Smooth muscle cell (in vitro differentiated cells): ENCODE results near the gene FBN1. TPM values are rescaled to one million over a fixed set of nuclear protein-coding genes. Genes with fewer than 3 reads are reported as not detected.

Experiments used
- DNase-seq: peaks from one replicate; lab custom pipeline; 2025; ENCODE audit not compliant: unreplicated experiment; lab: John Stamatoyannopoulos, UW
- H2AFZ ChIP-seq: fragments of 200-600 bp; sonication (generic); 2 replicates; pipeline ENCODE4 v1.6.0; 2016; ENCODE audit warnings: antibody characterized with exemption, low read depth, mild to moderate bottlenecking
- H3F3A ChIP-seq: fragments of 200-600 bp; sonication (generic); 2 replicates; pipeline ENCODE4 v1.6.0; 2017; ENCODE audit warnings: antibody characterized with exemption, low read depth
- H3K27ac ChIP-seq: fragments of 200-600 bp; sonication (generic); 2 replicates; pipeline ENCODE4 v1.5.1; 2016; ENCODE audit warnings: low read depth, mild to moderate bottlenecking
- H3K27me3 ChIP-seq: fragments of 200-600 bp; sonication (generic); 2 replicates; pipeline ENCODE4 v1.6.1; 2016; ENCODE audit warnings: low read depth, mild to moderate bottlenecking
- H3K36me3 ChIP-seq: fragments of 200-600 bp; sonication (generic); 2 replicates; pipeline ENCODE4 v1.5.1; 2016; ENCODE audit warnings: low read depth
- H3K4me1 ChIP-seq: fragments of 200-600 bp; sonication (generic); 2 replicates; pipeline ENCODE4 v1.5.1; 2016; ENCODE audit warnings: low read depth
- H3K4me2 ChIP-seq: fragments of 200-600 bp; sonication (generic); 2 replicates; pipeline ENCODE4 v1.6.0; 2016; ENCODE audit warnings: mild to moderate bottlenecking
- H3K4me3 ChIP-seq: fragments of 200-600 bp; sonication (generic); 2 replicates; pipeline ENCODE4 v1.5.1; 2016; ENCODE audit warnings: mild to moderate bottlenecking
- H3K79me2 ChIP-seq: fragments of 200-600 bp; sonication (generic); 2 replicates; pipeline ENCODE4 v1.6.0; 2016; ENCODE audit warnings: low read depth, mild to moderate bottlenecking
- H3K9ac ChIP-seq: fragments of 200-600 bp; sonication (generic); 2 replicates; pipeline ENCODE4 v1.6.0; 2016; ENCODE audit warnings: low read depth
- H3K9me3 ChIP-seq: fragments of 200-600 bp; sonication (generic); replicated peaks from 2 replicates; pipeline ENCODE4 v1.5.1; 2016; ENCODE audit warnings: low read depth
- H4K20me1 ChIP-seq: fragments of 200-600 bp; sonication (generic); 2 replicates; pipeline ENCODE4 v1.6.0; 2016; ENCODE audit warnings: low read depth
- CTCF ChIP-seq: fragments of 200-600 bp; sonication (generic); IDR thresholded peaks from 2 replicates; pipeline ENCODE4 v1.5.1; 2017; ENCODE audit warnings: borderline replicate concordance, mild to moderate bottlenecking, antibody characterized with exemption; ENCODE audit not compliant: insufficient read depth, poor library complexity, severe bottlenecking
- WGBS: methylation state at CpG from one replicate; pipeline ENCODE4 v1.1.7; 2016; ENCODE audit warnings: low lambda C conversion rate; 5-methylcytosine and 5-hydroxymethylcytosine counted together
- polyA plus RNA-seq: library from polyadenylated mRNA; unstranded; fragments of >200 nt; fragmentation: Nextera tagmentation; extraction: Ambion mirVana; gene quantifications from 2 replicates; pipeline ENCODE4 v1.2.1, GENCODE V29; 2016
- total RNA-seq: library from RNA; depleted of rRNA; stranded (reverse); fragments of >200 nt; gene quantifications from 2 replicates; pipeline ENCODE4 v1.2.3, GENCODE V29; 2014

The FBN1 gene
- total and polyA plus RNA-seq, 2 experiments from 2014 or later = 137 to 330 TPM

GRCh38 chr15:48370460-48370859 is 275.0 kb downstream of the FBN1 start:
- no peaks in the 10 kb centered on the region for H3K4me1 ChIP-seq
- H2AFZ ChIP-seq = no peak overlapping the region
- no peak for TF ChIP-seq CTCF
- H3K27me3 ChIP-seq = no peaks in the 10 kb centered on the region
- no peak for DNase-seq
- no peak overlapping the region for H3K4me2 ChIP-seq
- H3K9ac ChIP-seq = no peak overlapping the region
- H3K9me3 ChIP-seq = no peaks in the 10 kb centered on the region
- no peak overlapping the region for H3K27ac ChIP-seq
- H3F3A ChIP-seq = no peaks in the 10 kb centered on the region
- H4K20me1 ChIP-seq = no peaks in the 10 kb centered on the region
- H3K36me3 ChIP-seq = no peaks in the 10 kb centered on the region
- no peak overlapping the region for H3K4me3 ChIP-seq
- no peaks in the 10 kb centered on the region for H3K79me2 ChIP-seq
- WGBS = 67% methylated on average over 3 of the region's 3 CpGs

DNA sequence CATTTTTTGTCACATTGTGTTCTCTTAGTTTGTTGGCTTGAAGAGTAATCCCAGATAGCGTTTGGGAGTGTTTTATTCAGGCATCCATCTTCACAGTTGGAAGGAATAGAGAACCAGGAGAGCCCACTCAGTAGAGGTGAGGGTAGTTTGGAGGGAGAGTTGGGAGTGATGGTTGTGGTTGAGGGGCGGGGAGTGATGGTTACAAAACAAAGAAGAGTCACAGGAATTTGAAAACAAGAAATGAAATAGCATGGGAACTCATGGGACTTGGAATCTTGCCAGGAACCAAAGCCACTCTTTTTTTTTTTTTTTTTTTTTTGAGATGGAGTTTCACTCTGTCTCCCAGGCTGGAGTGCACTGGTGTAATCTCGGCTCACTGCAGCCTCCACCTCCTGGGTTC is 278.0 kb downstream of the FBN1 start:
- Histone ChIP-seq H3K79me2 (no peaks in the 10 kb centered on the region), H3K4me1 (no peaks in the 10 kb centered on the region), H2AFZ (no peak overlapping the region), H3K9me3 (no peaks in the 10 kb centered on the region), H3K4me2 (no peak overlapping the region), H3K4me3 (no peak overlapping the region), H3K36me3 (no peaks in the 10 kb centered on the region), H4K20me1 (no peaks in the 10 kb centered on the region), H3K9ac (no peak overlapping the region), H3F3A (no peaks in the 10 kb centered on the region), H3K27ac (no peak overlapping the region), H3K27me3 (no peaks in the 10 kb centered on the region)
- no peak for TF ChIP-seq CTCF
- WGBS = 100% methylated on average over 3 of the region's 3 CpGs
- no peak for DNase-seq

- WGBS = 65% methylated on average over 4 of the region's 4 CpGs
- DNase-seq = no peak
- H2AFZ ChIP-seq = no peak overlapping the region
These were observed 278.8 kb downstream of the FBN1 start for GRCh38 chr15:48366584-48367312.

More at GRCh38 chr15:48366584-48367312, 278.8 kb downstream of the FBN1 start:
- Histone ChIP-seq H3K4me3 (no peak overlapping the region), H3K9ac (no peak overlapping the region), H4K20me1 (no peaks in the 10 kb centered on the region), H3K36me3 (no peaks in the 10 kb centered on the region), H3K79me2 (no peaks in the 10 kb centered on the region), H3K4me2 (no peak overlapping the region), H3K4me1 (no peaks in the 10 kb centered on the region), H3F3A (no peaks in the 10 kb centered on the region), H3K27ac (no peak overlapping the region), H3K27me3 (no peaks in the 10 kb centered on the region), H3K9me3 (no peaks in the 10 kb centered on the region)
- no peak for TF ChIP-seq CTCF
